H9 (cell line): Measurements from ENCODE around the gene RPLP1. TPM values are rescaled to one million over a fixed set of nuclear protein-coding genes. Genes with fewer than 3 reads are reported as not detected.

Experiments used
- DNase-seq: peaks from one replicate; pipeline ENCODE4 v3.0.0-alpha.2; 2017
- H2AFZ ChIP-seq: one replicate; pipeline ENCODE4 v1.6.1; 2013; ENCODE audit warnings: mild to moderate bottlenecking, low read length, control low read depth, moderate library complexity
- H2AK5ac ChIP-seq: 2 replicates; pipeline ENCODE4 v1.6.1; 2013; ENCODE audit warnings: low read length, control low read depth, mixed read lengths; ENCODE audit not compliant: insufficient read length
- H2BK120ac ChIP-seq: one replicate; pipeline ENCODE4 v1.6.1; 2013; ENCODE audit warnings: low read depth, mild to moderate bottlenecking, low read length, control low read depth, inconsistent platforms; ENCODE audit not compliant: poor library complexity, severe bottlenecking
- H2BK12ac ChIP-seq: 2 replicates; pipeline ENCODE4 v1.6.1; 2013; ENCODE audit warnings: low read length, control low read depth, mixed read lengths, low read depth; ENCODE audit not compliant: insufficient read length
- H2BK15ac ChIP-seq: 2 replicates; pipeline ENCODE4 v1.6.1; 2013; ENCODE audit warnings: low read depth, low read length, control low read depth
- H2BK20ac ChIP-seq: one replicate; pipeline ENCODE4 v1.6.1; 2013; ENCODE audit warnings: low read depth, mild to moderate bottlenecking, low read length, control low read depth, inconsistent platforms; ENCODE audit not compliant: poor library complexity, severe bottlenecking
- H2BK5ac ChIP-seq: 2 replicates; pipeline ENCODE4 v1.6.1; 2013; ENCODE audit warnings: low read length, control low read depth, mixed read lengths; ENCODE audit not compliant: insufficient read length
- H3K14ac ChIP-seq: 2 replicates; pipeline ENCODE4 v1.6.1; 2013; ENCODE audit warnings: low read length, control low read depth; ENCODE audit not compliant: insufficient read depth
- H3K18ac ChIP-seq: 2 replicates; pipeline ENCODE4 v1.6.1; 2013; ENCODE audit warnings: low read depth, mild to moderate bottlenecking, mixed read lengths, low read length, control low read depth; ENCODE audit not compliant: insufficient read length
- H3K23ac ChIP-seq: 2 replicates; pipeline ENCODE4 v1.6.1; 2013; ENCODE audit warnings: low read length, control low read depth, mixed read lengths, low read depth; ENCODE audit not compliant: insufficient read length
- H3K23me2 ChIP-seq: 2 replicates; pipeline ENCODE4 v1.6.1; 2013; ENCODE audit warnings: low read depth, mild to moderate bottlenecking, mixed read lengths, low read length, control low read depth; ENCODE audit not compliant: insufficient read length, poor library complexity, severe bottlenecking
- H3K27ac ChIP-seq: 2 replicates; pipeline ENCODE4 v1.5.1; 2013; ENCODE audit warnings: low read length, control low read depth, mixed read lengths, low read depth; ENCODE audit not compliant: insufficient read length
- H3K27me3 ChIP-seq: 2 replicates; pipeline ENCODE4 v1.6.1; 2013; ENCODE audit warnings: low read length, control low read depth, inconsistent platforms; ENCODE audit not compliant: insufficient read depth
- H3K4ac ChIP-seq: 2 replicates; pipeline ENCODE4 v1.6.1; 2013; ENCODE audit warnings: low read depth, mild to moderate bottlenecking, control low read depth, inconsistent platforms, low read length, moderate library complexity
- H3K4me1 ChIP-seq: 2 replicates; pipeline ENCODE4 v1.6.1; 2013; ENCODE audit warnings: low read length, control low read depth, inconsistent platforms; ENCODE audit not compliant: insufficient read depth
- H3K4me2 ChIP-seq: 2 replicates; pipeline ENCODE4 v1.6.1; 2013; ENCODE audit warnings: low read length, control low read depth, mixed read lengths; ENCODE audit not compliant: insufficient read length, insufficient read depth
- H3K56ac ChIP-seq: 2 replicates; pipeline ENCODE4 v1.6.1; 2013; ENCODE audit warnings: low read depth, mild to moderate bottlenecking, mixed read lengths, low read length, control low read depth; ENCODE audit not compliant: insufficient read length
- H3K79me1 ChIP-seq: 2 replicates; pipeline ENCODE4 v1.6.1; 2013; ENCODE audit warnings: low read depth, mild to moderate bottlenecking, moderate library complexity, low read length, control low read depth, inconsistent platforms; ENCODE audit not compliant: insufficient read depth, poor library complexity, severe bottlenecking
- H3K79me2 ChIP-seq: 2 replicates; pipeline ENCODE4 v1.6.1; 2013; ENCODE audit warnings: low read length, control low read depth, inconsistent platforms; ENCODE audit not compliant: insufficient read depth
- H3K9ac ChIP-seq: 2 replicates; pipeline ENCODE4 v1.6.1; 2013; ENCODE audit warnings: low read length, control low read depth, mixed read lengths; ENCODE audit not compliant: insufficient read length; ENCODE audit errors: extremely low read depth
- H3K9me3 ChIP-seq: one replicate; pipeline ENCODE4 v1.6.1; 2013; ENCODE audit warnings: low read depth, low read length, inconsistent platforms; ENCODE audit not compliant: control insufficient read depth
- H3T11ph ChIP-seq: one replicate; pipeline ENCODE4 v1.6.1; 2013; ENCODE audit warnings: mild to moderate bottlenecking, low read length, control low read depth, inconsistent platforms
- H4K20me1 ChIP-seq: one replicate; pipeline ENCODE4 v1.6.1; 2013; ENCODE audit not compliant: control insufficient read depth, insufficient read length, insufficient read depth
- H4K5ac ChIP-seq: 2 replicates; pipeline ENCODE4 v1.6.1; 2013; ENCODE audit warnings: low read depth, mild to moderate bottlenecking, mixed read lengths, low read length, control low read depth; ENCODE audit not compliant: insufficient read length
- H4K8ac ChIP-seq: replicated peaks from 2 replicates; pipeline ENCODE4 v1.6.1; 2013; ENCODE audit warnings: low read length, control low read depth, mixed read lengths, low read depth; ENCODE audit not compliant: insufficient read length
- H4K91ac ChIP-seq: 2 replicates; pipeline ENCODE4 v1.6.1; 2013; ENCODE audit warnings: low read depth, mild to moderate bottlenecking, moderate library complexity, mixed read lengths, low read length, control low read depth; ENCODE audit not compliant: insufficient read length
- H3K27ac Mint-ChIP-seq, 3 experiments: 2 replicates in 2 of 3; 3 replicates in 1 of 3; pipeline ENCODE4 v1.8.0; 2020 to 2021; ENCODE audit warnings: mixed read lengths in 3 of 3, mild to moderate bottlenecking in 1 of 3, moderate library complexity in 1 of 3
- H3K27me3 Mint-ChIP-seq: 2 replicates; pipeline ENCODE4 v1.8.0; 2021; ENCODE audit warnings: low read depth, mild to moderate bottlenecking, moderate library complexity, mixed read lengths
- H3K36me3 Mint-ChIP-seq, 3 experiments: 2 replicates in 2 of 3; 3 replicates in 1 of 3; pipeline ENCODE4 v1.8.0; 2020 to 2021; ENCODE audit warnings: low read depth in 3 of 3, mixed read lengths in 3 of 3; ENCODE audit not compliant: insufficient read depth in 1 of 3
- H3K4me1 Mint-ChIP-seq, 2 experiments: 2 replicates each; pipeline ENCODE4 v1.8.0; 2020; ENCODE audit warnings: mixed read lengths in 2 of 2
- H3K4me3 Mint-ChIP-seq, 2 experiments: 2 replicates in 1 of 2; 3 replicates in 1 of 2; pipeline ENCODE4 v1.8.0; 2020 to 2021; ENCODE audit warnings: mild to moderate bottlenecking in 2 of 2, mixed read lengths in 2 of 2, moderate library complexity in 1 of 2
- H3K9me3 Mint-ChIP-seq, 2 experiments: 2 replicates in 1 of 2; 3 replicates in 1 of 2; pipeline ENCODE4 v1.8.0; 2020; ENCODE audit warnings: mild to moderate bottlenecking in 2 of 2, mixed read lengths in 2 of 2, moderate library complexity in 1 of 2
- CTCF ChIP-seq: fragments of 200-600 bp; sonication (generic); conservative IDR thresholded peaks from 3 replicates; pipeline ENCODE4 v1.8.0; 2021; ENCODE audit warnings: antibody characterized with exemption, mild to moderate bottlenecking
- WGBS: extraction: QIAGEN DNeasy Blood & Tissue Kit; methylation state at CpG from one replicate; pipeline ENCODE4 v1.1.7; 2013; ENCODE audit warnings: missing lambda C conversion rate, low lambda C conversion rate, mixed read lengths; ENCODE audit not compliant: insufficient read length; ENCODE audit errors: extremely low coverage; 5-methylcytosine and 5-hydroxymethylcytosine counted together
- total RNA-seq: library from RNA; stranded (reverse); gene quantifications from 2 replicates; pipeline ENCODE4 v1.2.1, GENCODE V29; 2021

RPLP1 gene
- total RNA-seq, 1 experiment from 2014 or later = 1,715 TPM

DNA sequence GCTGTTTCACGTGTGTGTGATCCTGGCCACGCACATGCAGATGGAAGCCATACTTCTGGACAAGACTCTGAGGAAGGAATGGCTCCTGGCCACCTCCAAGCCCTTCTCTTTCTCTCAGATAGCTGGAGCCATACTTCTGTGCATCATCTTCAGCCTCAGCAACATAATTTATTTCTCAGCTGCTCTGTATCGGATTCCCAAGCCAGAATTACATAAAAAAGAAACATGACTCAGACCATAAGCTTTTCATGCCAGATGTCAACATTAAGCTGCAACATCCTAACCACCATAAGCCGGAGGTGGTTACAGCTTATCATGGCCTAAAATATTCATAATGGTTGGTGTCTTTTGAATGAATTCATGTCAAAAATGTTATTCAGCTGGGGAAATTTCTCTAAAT, 49.0 kb upstream of the RPLP1 start:
- no peaks in the 10 kb centered on the region for H3K27me3 Mint-ChIP-seq
- H2BK120ac ChIP-seq = no peak overlapping the region
- no peaks in the 10 kb centered on the region for H3K27me3 ChIP-seq
- H2BK12ac ChIP-seq = no peak overlapping the region
- H3K27ac Mint-ChIP-seq = no peak overlapping the region
- H2BK20ac ChIP-seq = no peak overlapping the region
- H2BK5ac ChIP-seq = no peak overlapping the region
- H4K91ac ChIP-seq = no peak overlapping the region
- no peak overlapping the region for H3K9ac ChIP-seq
- H2AK5ac ChIP-seq = no peak overlapping the region
- H3K9me3 ChIP-seq = no peaks in the 10 kb centered on the region
- no peak overlapping the region for H3T11ph ChIP-seq
- H2AFZ ChIP-seq = no peak overlapping the region
- no peaks in the 10 kb centered on the region for H3K79me1 ChIP-seq
- TF ChIP-seq CTCF = no peak
- H3K4me3 Mint-ChIP-seq = no peak overlapping the region
- no peak overlapping the region for H4K5ac ChIP-seq
- no peaks in the 10 kb centered on the region for H3K36me3 Mint-ChIP-seq
- no peaks in the 10 kb centered on the region for H4K20me1 ChIP-seq
- H3K79me2 ChIP-seq = no peaks in the 10 kb centered on the region
- no peak overlapping the region for H3K27ac ChIP-seq
- no CpG with 5 or more reads among the region's 4 CpGs for WGBS
- H3K23me2 ChIP-seq = no peaks in the 10 kb centered on the region
- no peak overlapping the region for H3K18ac ChIP-seq
- no peak for DNase-seq
- H3K4me1 ChIP-seq = no peaks in the 10 kb centered on the region
- no peak overlapping the region for H3K23ac ChIP-seq
- H4K8ac ChIP-seq = no peak overlapping the region
- no peak overlapping the region for H3K4ac ChIP-seq
- no peak overlapping the region for H3K14ac ChIP-seq
- H3K56ac ChIP-seq = no peak overlapping the region
- no peak overlapping the region for H2BK15ac ChIP-seq
- H3K4me2 ChIP-seq = no peak overlapping the region
- H3K4me1 Mint-ChIP-seq = 0 out of 4 replicates have a peak, but pooled peaks cover 0 to 3% of the 10 kb centered on the region in 2 experiments
- H3K9me3 Mint-ChIP-seq = no peaks in the 10 kb centered on the region
